ENCODE results near the gene LRPPRC.

LRPPRC gene

DNA sequence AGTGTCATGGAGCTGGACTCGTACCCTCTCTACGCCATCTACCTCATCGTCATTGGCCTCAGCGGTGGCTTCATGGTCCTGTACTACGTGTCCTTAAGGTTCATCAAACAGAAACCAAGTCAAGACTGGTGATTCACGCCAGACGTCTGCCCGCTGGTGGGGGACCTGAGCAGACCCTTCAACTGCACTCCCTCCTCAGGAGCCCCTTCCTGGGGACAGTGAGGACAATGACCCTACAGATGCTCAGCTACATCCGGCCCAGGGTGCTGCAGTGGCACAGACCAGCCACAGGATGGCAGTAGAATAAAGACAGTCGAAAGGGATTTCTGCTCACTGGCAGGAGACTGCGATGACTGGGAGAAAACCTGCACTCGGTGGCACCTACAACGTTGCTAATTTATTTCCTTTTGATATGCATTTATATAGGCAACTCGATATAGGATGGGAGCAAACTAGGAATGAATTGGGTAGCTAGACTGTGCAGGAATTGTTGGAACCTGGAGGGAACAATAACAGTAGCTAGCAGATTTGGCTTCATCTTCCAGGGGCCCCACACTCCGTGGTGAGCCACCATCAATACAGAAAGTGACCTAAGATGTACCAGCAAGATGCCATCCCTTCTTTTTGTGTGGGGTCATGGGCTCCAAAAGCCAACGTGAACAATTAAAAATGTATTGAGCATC is 117.9 kb downstream of the LRPPRC start:
- TF ChIP-seq POLR2AphosphoS5 (IDR thresholded peaks at IDR 0.05; ENCODE audit: low read depth, low read length) (no peak), SIN3A (IDR thresholded peaks at IDR 0.05; ENCODE audit: borderline replicate concordance, insufficient read depth, low read length) (no peak), TAF1 (IDR thresholded peaks at IDR 0.05; ENCODE audit: borderline replicate concordance, insufficient read depth, low read length) (no peak), FOXP2 (optimal IDR thresholded peaks at IDR 0.05; ENCODE audit: borderline replicate concordance, extremely low read depth, extremely low read length, insufficient read depth) (no peak)
- TF ChIP-seq, protein P1, sequence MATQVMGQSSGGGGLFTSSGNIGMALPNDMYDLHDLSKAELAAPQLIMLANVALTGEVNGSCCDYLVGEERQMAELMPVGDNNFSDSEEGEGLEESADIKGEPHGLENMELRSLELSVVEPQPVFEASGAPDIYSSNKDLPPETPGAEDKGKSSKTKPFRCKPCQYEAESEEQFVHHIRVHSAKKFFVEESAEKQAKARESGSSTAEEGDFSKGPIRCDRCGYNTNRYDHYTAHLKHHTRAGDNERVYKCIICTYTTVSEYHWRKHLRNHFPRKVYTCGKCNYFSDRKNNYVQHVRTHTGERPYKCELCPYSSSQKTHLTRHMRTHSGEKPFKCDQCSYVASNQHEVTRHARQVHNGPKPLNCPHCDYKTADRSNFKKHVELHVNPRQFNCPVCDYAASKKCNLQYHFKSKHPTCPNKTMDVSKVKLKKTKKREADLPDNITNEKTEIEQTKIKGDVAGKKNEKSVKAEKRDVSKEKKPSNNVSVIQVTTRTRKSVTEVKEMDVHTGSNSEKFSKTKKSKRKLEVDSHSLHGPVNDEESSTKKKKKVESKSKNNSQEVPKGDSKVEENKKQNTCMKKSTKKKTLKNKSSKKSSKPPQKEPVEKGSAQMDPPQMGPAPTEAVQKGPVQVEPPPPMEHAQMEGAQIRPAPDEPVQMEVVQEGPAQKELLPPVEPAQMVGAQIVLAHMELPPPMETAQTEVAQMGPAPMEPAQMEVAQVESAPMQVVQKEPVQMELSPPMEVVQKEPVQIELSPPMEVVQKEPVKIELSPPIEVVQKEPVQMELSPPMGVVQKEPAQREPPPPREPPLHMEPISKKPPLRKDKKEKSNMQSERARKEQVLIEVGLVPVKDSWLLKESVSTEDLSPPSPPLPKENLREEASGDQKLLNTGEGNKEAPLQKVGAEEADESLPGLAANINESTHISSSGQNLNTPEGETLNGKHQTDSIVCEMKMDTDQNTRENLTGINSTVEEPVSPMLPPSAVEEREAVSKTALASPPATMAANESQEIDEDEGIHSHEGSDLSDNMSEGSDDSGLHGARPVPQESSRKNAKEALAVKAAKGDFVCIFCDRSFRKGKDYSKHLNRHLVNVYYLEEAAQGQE (IDR thresholded peaks at IDR 0.05; ENCODE audit: insufficient read depth in 1 of 2, low read depth in 2 of 2, low read length in 2 of 2) = no peak

DNA sequence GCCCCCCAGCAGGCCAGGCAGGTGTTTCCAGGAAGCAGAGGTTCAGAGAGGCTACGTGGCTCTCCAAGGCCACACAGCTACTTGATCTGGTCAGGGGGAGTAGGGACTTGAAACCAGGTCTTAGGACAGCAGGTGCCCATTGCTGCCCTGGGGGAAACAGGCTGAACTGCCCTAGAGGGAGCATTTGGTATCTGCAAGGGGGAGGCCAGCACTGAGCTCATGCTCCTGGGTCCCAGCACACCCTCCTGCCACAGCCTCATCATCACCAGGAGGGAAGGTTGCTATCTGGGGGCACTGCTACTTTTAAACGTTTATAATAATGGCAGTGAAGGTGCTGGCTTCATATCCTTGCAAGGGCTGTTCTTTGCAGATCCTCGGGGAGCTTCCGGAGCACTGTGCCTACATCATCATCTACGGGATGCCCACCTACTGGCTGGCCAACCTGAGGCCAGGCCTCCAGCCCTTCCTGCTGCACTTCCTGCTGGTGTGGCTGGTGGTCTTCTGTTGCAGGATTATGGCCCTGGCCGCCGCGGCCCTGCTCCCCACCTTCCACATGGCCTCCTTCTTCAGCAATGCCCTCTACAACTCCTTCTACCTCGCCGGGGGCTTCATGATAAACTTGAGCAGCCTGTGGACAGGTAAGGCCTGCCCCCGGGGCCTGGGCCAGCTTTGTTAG is 120.9 kb downstream of the LRPPRC start:
- TF ChIP-seq POLR2AphosphoS5 (IDR thresholded peaks at IDR 0.05; ENCODE audit: low read depth, low read length) (no peak), SIN3A (IDR thresholded peaks at IDR 0.05; ENCODE audit: borderline replicate concordance, insufficient read depth, low read length) (no peak), TAF1 (IDR thresholded peaks at IDR 0.05; ENCODE audit: borderline replicate concordance, insufficient read depth, low read length) (no peak), FOXP2 (optimal IDR thresholded peaks at IDR 0.05; ENCODE audit: borderline replicate concordance, extremely low read depth, extremely low read length, insufficient read depth) (no peak)
- TF ChIP-seq, protein P1 (IDR thresholded peaks at IDR 0.05; ENCODE audit: insufficient read depth in 1 of 2, low read depth in 2 of 2, low read length in 2 of 2) = no peak

DNA sequence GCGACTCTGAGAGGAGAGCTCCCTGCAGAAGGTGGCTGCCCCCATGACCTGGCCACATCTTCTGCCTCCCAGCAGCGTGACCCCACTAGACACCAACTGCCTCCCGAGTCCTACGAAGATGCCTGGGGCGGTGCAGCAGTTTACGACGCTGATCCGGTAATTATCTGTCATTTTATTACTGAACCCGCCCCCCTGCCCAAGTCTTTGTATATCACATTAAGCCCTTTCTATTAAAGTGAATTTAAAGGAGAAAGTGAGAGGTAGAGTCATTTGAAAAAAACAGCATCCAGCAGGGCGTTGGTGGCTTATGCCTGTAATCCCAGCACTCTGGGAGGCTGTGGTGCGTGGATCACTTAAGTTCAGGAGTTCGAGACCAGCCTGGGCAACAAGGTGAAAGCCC is 123.6 kb downstream of the LRPPRC start:
- TF ChIP-seq TAF1 (IDR thresholded peaks at IDR 0.05; ENCODE audit: borderline replicate concordance, insufficient read depth, low read length) (no peak), SIN3A (IDR thresholded peaks at IDR 0.05; ENCODE audit: borderline replicate concordance, insufficient read depth, low read length) (no peak), POLR2AphosphoS5 (IDR thresholded peaks at IDR 0.05; ENCODE audit: low read depth, low read length) (no peak), FOXP2 (optimal IDR thresholded peaks at IDR 0.05; ENCODE audit: borderline replicate concordance, extremely low read depth, extremely low read length, insufficient read depth) (no peak)
- TF ChIP-seq, protein P1 (IDR thresholded peaks at IDR 0.05; ENCODE audit: insufficient read depth in 1 of 2, low read depth in 2 of 2, low read length in 2 of 2) = no peak

DNA sequence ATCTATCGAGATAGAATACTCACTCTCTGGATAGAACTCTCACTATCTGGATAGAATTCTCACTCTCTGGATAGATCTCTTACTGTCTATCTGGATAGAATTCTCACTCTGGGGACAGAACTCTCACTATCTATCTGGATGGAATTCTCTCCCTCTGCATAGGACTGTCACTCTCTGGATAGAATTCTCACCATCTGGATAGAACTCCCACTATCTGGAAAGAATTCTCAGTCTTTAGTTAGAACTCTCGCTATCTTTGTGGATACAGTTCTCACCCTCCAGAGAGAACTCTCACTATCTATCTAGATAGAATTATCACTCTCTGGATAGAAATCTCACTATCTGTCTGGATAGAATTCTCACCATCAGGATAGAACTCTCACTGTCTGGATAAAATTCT is 140.5 kb downstream of the LRPPRC start:
- no peak for TF ChIP-seq FOXP2 (optimal IDR thresholded peaks at IDR 0.05; ENCODE audit: borderline replicate concordance, extremely low read depth, extremely low read length, insufficient read depth)
- TF ChIP-seq SIN3A (IDR thresholded peaks at IDR 0.05; ENCODE audit: borderline replicate concordance, insufficient read depth, low read length) = no peak
- TF ChIP-seq, protein P1 (IDR thresholded peaks at IDR 0.05; ENCODE audit: insufficient read depth in 1 of 2, low read depth in 2 of 2, low read length in 2 of 2) = no peak
- no peak for TF ChIP-seq TAF1 (IDR thresholded peaks at IDR 0.05; ENCODE audit: borderline replicate concordance, insufficient read depth, low read length)
- no peak for TF ChIP-seq POLR2AphosphoS5 (IDR thresholded peaks at IDR 0.05; ENCODE audit: low read depth, low read length)

All from PFSK-1 (cell line).